Caco-2 (cell line): Measurements from ENCODE around the gene CDC14A. TPM values are rescaled to one million over a fixed set of nuclear protein-coding genes. Genes with fewer than 3 reads are reported as not detected.

Source experiments
- BruUV-seq: library from RNA; stranded (reverse); fragments of 400-500 nt; replicated peaks from 2 replicates; lab custom pipeline; 2021; lab: Mats Ljungman, UMichigan
- CTCF ChIA-PET: fragments of 300-600 bp; sonication (Branson Sonifier 250); formaldehyde crosslinking; loops from one replicate; lab custom pipeline; 2022; ENCODE audit warnings: antibody characterized with exemption; lab: Charles Lee
- POLR2A ChIA-PET: fragments of 300-600 bp; sonication (Branson Sonifier 250); formaldehyde crosslinking; loops from one replicate; lab custom pipeline; 2022; ENCODE audit warnings: antibody characterized with exemption; lab: Charles Lee
- DNase-seq, 2 experiments: peaks; one replicate each; pipeline versions ENCODE4 v3.0.0 to v3.0.0-alpha.2; 2020 to 2022
- H3K27me3 ChIP-seq: replicated peaks from 2 replicates; pipeline ENCODE4 v1.6.0; 2011; ENCODE audit warnings: low read length; ENCODE audit not compliant: control insufficient read depth, insufficient read depth
- H3K36me3 ChIP-seq: 2 replicates; pipeline ENCODE4 v1.5.1; 2011; ENCODE audit warnings: low read length; ENCODE audit not compliant: control insufficient read depth, insufficient read depth
- H3K4me1 ChIP-seq: fragments of 250-450 bp; sonication (Bioruptor Pico); 2 replicates; pipeline ENCODE4 v1.5.1; 2020; ENCODE audit warnings: mild to moderate bottlenecking
- H3K4me3 ChIP-seq: 2 replicates; pipeline ENCODE4 v1.5.1; 2011; ENCODE audit warnings: low read depth, mild to moderate bottlenecking, control low read depth, low read length
- H3K9me3 ChIP-seq: fragments of 250-450 bp; sonication (Bioruptor Pico); 2 replicates; pipeline ENCODE4 v1.5.1; 2020; ENCODE audit warnings: mild to moderate bottlenecking, moderate library complexity
- H3K27ac Mint-ChIP-seq: one replicate; pipeline ENCODE4 v1.8.0; 2022; ENCODE audit warnings: mixed read lengths; ENCODE audit not compliant: unreplicated experiment
- H3K27me3 Mint-ChIP-seq: one replicate; pipeline ENCODE4 v1.8.0; 2022; ENCODE audit warnings: mixed read lengths; ENCODE audit not compliant: insufficient read depth, unreplicated experiment
- H3K36me3 Mint-ChIP-seq: one replicate; pipeline ENCODE4 v1.8.0; 2022; ENCODE audit warnings: mild to moderate bottlenecking, mixed read lengths; ENCODE audit not compliant: insufficient read depth, unreplicated experiment
- H3K4me1 Mint-ChIP-seq: one replicate; pipeline ENCODE4 v1.8.0; 2022; ENCODE audit warnings: low read depth, mixed read lengths; ENCODE audit not compliant: unreplicated experiment
- H3K4me3 Mint-ChIP-seq: one replicate; pipeline ENCODE4 v1.8.0; 2022; ENCODE audit warnings: mild to moderate bottlenecking, moderate library complexity, mixed read lengths; ENCODE audit not compliant: unreplicated experiment
- H3K9me3 Mint-ChIP-seq: one replicate; pipeline ENCODE4 v1.8.0; 2022; ENCODE audit warnings: mixed read lengths; ENCODE audit not compliant: unreplicated experiment
- intact Hi-C: fragments of 100-400 bp; cut with micrococcal nuclease; formaldehyde crosslinking; loops from one replicate; pipeline ENCODE4 v1.10.0; 2022; ENCODE audit not compliant: unreplicated experiment
- total RNA-seq: library from RNA; stranded (reverse); gene quantifications from 2 replicates; pipeline ENCODE4 v1.2.3, GENCODE V29; 2022
- TF ChIP-seq, protein P1 (sequence below), 2 experiments: fragments of 200-600 bp in 1 of 2; IDR thresholded peaks; 1 replicate in 1 of 2; 2 replicates in 1 of 2; pipeline versions ENCODE4 v1.5.1 to v1.8.0; 2011 to 2022; ENCODE audit warnings: antibody characterized with exemption in 1 of 2, control low read depth in 1 of 2, inconsistent platforms in 1 of 2, low read depth in 1 of 2, low read length in 1 of 2, mild to moderate bottlenecking in 1 of 2, moderate library complexity in 1 of 2; ENCODE audit not compliant: insufficient read depth in 1 of 2, severe bottlenecking in 1 of 2, unreplicated experiment in 1 of 2

CDC14A gene
- total RNA-seq, 1 experiment from 2014 or later: 7.3 TPM

DNA sequence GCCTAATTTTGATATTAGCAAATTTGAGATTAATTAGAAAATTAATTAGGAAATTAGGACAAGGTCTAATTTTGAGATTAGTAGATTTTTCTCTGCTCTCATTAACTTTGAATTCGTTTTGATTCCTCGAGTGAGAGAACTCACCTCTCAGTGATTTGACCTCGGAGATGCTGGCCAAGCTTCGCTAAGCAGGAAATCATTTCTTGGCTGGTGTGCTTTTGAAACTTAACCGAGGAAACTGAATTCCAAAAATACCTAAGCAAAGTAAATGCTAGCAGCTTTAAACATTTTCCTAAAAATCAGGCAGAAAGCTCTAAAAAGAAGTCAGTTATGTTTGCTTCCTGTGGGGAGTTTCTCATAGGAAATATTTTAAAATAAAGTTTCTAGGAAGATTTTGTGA lies 34.9 kb downstream of the CDC14A start:
- H3K4me1 Mint-ChIP-seq: no peaks in the 10 kb centered on the region
- TF ChIP-seq, protein P1, sequence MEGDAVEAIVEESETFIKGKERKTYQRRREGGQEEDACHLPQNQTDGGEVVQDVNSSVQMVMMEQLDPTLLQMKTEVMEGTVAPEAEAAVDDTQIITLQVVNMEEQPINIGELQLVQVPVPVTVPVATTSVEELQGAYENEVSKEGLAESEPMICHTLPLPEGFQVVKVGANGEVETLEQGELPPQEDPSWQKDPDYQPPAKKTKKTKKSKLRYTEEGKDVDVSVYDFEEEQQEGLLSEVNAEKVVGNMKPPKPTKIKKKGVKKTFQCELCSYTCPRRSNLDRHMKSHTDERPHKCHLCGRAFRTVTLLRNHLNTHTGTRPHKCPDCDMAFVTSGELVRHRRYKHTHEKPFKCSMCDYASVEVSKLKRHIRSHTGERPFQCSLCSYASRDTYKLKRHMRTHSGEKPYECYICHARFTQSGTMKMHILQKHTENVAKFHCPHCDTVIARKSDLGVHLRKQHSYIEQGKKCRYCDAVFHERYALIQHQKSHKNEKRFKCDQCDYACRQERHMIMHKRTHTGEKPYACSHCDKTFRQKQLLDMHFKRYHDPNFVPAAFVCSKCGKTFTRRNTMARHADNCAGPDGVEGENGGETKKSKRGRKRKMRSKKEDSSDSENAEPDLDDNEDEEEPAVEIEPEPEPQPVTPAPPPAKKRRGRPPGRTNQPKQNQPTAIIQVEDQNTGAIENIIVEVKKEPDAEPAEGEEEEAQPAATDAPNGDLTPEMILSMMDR (IDR thresholded peaks at IDR 0.05; ENCODE audit: insufficient read depth in 1 of 2, low read depth in 1 of 2, low read length in 1 of 2, severe bottlenecking in 1 of 2, unreplicated experiment in 1 of 2): no peak
- H3K27ac Mint-ChIP-seq: no peak overlapping the region
- H3K36me3 Mint-ChIP-seq: no peaks in the 10 kb centered on the region
- H3K9me3 Mint-ChIP-seq: no peaks in the 10 kb centered on the region
- CTCF ChIA-PET: no interaction called here
- no peaks in the 10 kb centered on the region for H3K27me3 Mint-ChIP-seq
- intact Hi-C loops: no loop called here
- no peak overlapping the region for H3K4me3 Mint-ChIP-seq
- no peak for DNase-seq
- H3K9me3 ChIP-seq: no peaks in the 10 kb centered on the region
- H3K27me3 ChIP-seq: no peaks in the 10 kb centered on the region
- no peak overlapping the region for H3K4me3 ChIP-seq
- POLR2A ChIA-PET: no interaction called here
- H3K36me3 ChIP-seq: no peaks in the 10 kb centered on the region
- H3K4me1 ChIP-seq: no peaks in the 10 kb centered on the region
- BruUV-seq: no TSS peak

DNA sequence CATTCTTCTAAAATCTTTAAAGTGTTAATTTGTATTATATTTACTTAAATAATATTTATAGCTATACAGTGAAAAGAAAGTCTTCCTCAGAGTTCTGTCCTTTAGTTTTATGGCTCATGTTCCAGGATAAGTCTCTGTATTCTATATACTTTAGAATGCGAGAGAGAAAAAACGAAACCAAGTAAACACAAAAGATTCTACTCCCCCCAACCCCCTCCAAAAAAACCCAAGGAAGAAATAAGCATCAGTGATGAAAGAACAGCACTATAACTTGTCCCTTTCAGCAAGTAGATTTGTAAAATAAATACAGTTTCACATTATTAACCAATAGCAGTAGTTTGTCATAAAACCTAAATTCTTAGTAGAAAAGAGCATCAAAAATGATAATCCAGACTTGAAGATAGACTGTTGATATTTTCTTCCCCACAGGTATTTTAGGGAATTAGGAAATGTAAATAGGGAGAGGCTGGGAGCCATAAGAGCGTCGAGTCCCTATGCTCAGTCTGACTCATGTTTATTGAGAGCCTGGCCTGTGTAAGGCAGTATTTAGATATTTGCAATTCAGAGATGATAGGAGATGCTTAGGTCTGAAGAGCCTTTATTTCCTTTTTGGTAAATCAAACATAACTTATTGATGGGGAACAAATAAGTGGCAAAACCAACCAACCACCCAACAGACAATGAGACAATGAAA lies 35.5 kb downstream of the CDC14A start:
- Mint-ChIP-seq H3K36me3 (no peaks in the 10 kb centered on the region), H3K4me3 (no peak overlapping the region), H3K9me3 (no peaks in the 10 kb centered on the region), H3K4me1 (no peaks in the 10 kb centered on the region), H3K27me3 (no peaks in the 10 kb centered on the region), H3K27ac (no peak overlapping the region)
- H3K27me3 ChIP-seq: no peaks in the 10 kb centered on the region
- POLR2A ChIA-PET: no interaction called here
- DNase-seq: no peak
- TF ChIP-seq, protein P1 (IDR thresholded peaks at IDR 0.05; ENCODE audit: insufficient read depth in 1 of 2, low read depth in 1 of 2, low read length in 1 of 2, severe bottlenecking in 1 of 2, unreplicated experiment in 1 of 2): no peak
- CTCF ChIA-PET: no interaction called here
- BruUV-seq: no TSS peak
- no peaks in the 10 kb centered on the region for H3K4me1 ChIP-seq
- intact Hi-C loops: no loop called here
- no peaks in the 10 kb centered on the region for H3K36me3 ChIP-seq
- H3K9me3 ChIP-seq: no peaks in the 10 kb centered on the region
- no peak overlapping the region for H3K4me3 ChIP-seq

DNA sequence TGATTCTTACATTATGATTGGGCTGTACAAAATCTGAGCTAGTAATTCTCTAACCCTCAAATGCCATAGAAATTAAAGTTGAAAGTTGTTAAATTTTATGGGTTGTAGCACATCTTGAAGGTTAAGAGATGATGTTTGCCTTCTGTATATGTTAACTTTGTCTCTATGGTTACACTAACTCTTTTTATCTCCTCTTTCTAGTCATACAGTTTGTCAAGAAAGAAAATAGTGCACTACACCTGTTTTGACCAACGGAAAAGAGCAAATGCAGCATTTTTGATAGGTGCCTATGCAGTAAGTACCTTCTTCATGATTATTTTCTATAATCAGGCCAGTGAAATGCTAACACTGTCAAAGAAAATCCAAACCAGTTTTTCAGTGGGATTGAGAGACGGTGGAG lies 38.2 kb downstream of the CDC14A start:
- POLR2A ChIA-PET: no interaction called here
- TF ChIP-seq, protein P1 (IDR thresholded peaks at IDR 0.05; ENCODE audit: insufficient read depth in 1 of 2, low read depth in 1 of 2, low read length in 1 of 2, severe bottlenecking in 1 of 2, unreplicated experiment in 1 of 2): no peak
- H3K4me3 ChIP-seq: no peak overlapping the region
- H3K4me1 Mint-ChIP-seq: no peaks in the 10 kb centered on the region
- no peaks in the 10 kb centered on the region for H3K4me1 ChIP-seq
- no peak overlapping the region for H3K27ac Mint-ChIP-seq
- no peaks in the 10 kb centered on the region for H3K36me3 ChIP-seq
- no peak overlapping the region for H3K4me3 Mint-ChIP-seq
- H3K27me3 Mint-ChIP-seq: no peaks in the 10 kb centered on the region
- DNase-seq: no peak
- H3K36me3 Mint-ChIP-seq: no peaks in the 10 kb centered on the region
- CTCF ChIA-PET: no interaction called here
- no peaks in the 10 kb centered on the region for H3K9me3 Mint-ChIP-seq
- intact Hi-C loops: no loop called here
- H3K9me3 ChIP-seq: no peaks in the 10 kb centered on the region
- H3K27me3 ChIP-seq: no peaks in the 10 kb centered on the region
- BruUV-seq: no TSS peak
